GM23338 (cell line): ENCODE measurements around the gene SEC14L1. TPM values are rescaled to one million over a fixed set of nuclear protein-coding genes. Genes with fewer than 3 reads are reported as not detected.

Source experiments
- ATAC-seq: fragments of 200-7000 bp; cut with Tn5 transposase; 3 replicates; pipeline ENCODE4 v1.9.1; 2020
- DNase-seq: peaks from one replicate; pipeline ENCODE4 v3.0.0-alpha.2; 2015; ENCODE audit warnings: low spot score
- H2AFZ ChIP-seq: fragments of 200-600 bp; sonication (generic); 2 replicates; pipeline ENCODE4 v1.8.0; 2016; ENCODE audit warnings: antibody characterized with exemption, mild to moderate bottlenecking, moderate library complexity
- H3F3A ChIP-seq: fragments of 200-600 bp; sonication (generic); replicated peaks from 2 replicates; pipeline ENCODE4 v1.8.0; 2017; ENCODE audit warnings: antibody characterized with exemption, mixed run types, low read depth
- H3K27ac ChIP-seq: fragments of 200-600 bp; sonication (generic); 2 replicates; pipeline ENCODE4 v1.6.1; 2016; ENCODE audit warnings: low read depth
- H3K27me3 ChIP-seq: fragments of 200-600 bp; sonication (generic); 2 replicates; pipeline ENCODE4 v1.8.0; 2016; ENCODE audit warnings: mild to moderate bottlenecking, mixed run types, moderate library complexity; ENCODE audit not compliant: insufficient read depth
- H3K36me3 ChIP-seq: fragments of 200-600 bp; sonication (generic); 2 replicates; pipeline ENCODE4 v1.8.0; 2016; ENCODE audit warnings: mild to moderate bottlenecking; ENCODE audit not compliant: insufficient read depth
- H3K4me1 ChIP-seq: fragments of 200-600 bp; sonication (generic); 2 replicates; pipeline ENCODE4 v1.8.0; 2016; ENCODE audit warnings: mild to moderate bottlenecking, moderate library complexity; ENCODE audit not compliant: insufficient read depth
- H3K4me2 ChIP-seq: fragments of 200-600 bp; sonication (generic); 2 replicates; pipeline ENCODE4 v1.7.1; 2017; ENCODE audit warnings: mixed run types
- H3K4me3 ChIP-seq: fragments of 200-600 bp; sonication (generic); 2 replicates; pipeline ENCODE4 v1.6.1; 2016; ENCODE audit warnings: mixed run types
- H3K79me2 ChIP-seq: fragments of 200-600 bp; sonication (generic); replicated peaks from 2 replicates; pipeline ENCODE4 v1.8.0; 2017; ENCODE audit warnings: mild to moderate bottlenecking; ENCODE audit not compliant: insufficient read depth
- H3K9me2 ChIP-seq: fragments of 200-600 bp; sonication (generic); 2 replicates; pipeline ENCODE4 v1.8.0; 2017; ENCODE audit not compliant: insufficient read depth
- H4K20me1 ChIP-seq: fragments of 200-600 bp; sonication (generic); replicated peaks from 2 replicates; pipeline ENCODE4 v1.8.0; 2017; ENCODE audit warnings: mild to moderate bottlenecking; ENCODE audit not compliant: insufficient read depth
- H3K27ac Mint-ChIP-seq: 2 replicates; pipeline ENCODE4 v1.8.0; 2020; ENCODE audit warnings: inconsistent platforms, mild to moderate bottlenecking, moderate library complexity, mixed read lengths
- H3K27me3 Mint-ChIP-seq: 3 replicates; pipeline ENCODE4 v1.8.0; 2022; ENCODE audit warnings: low read depth, mild to moderate bottlenecking, moderate library complexity, mixed read lengths, inconsistent platforms; ENCODE audit not compliant: insufficient read depth, poor library complexity
- H3K36me3 Mint-ChIP-seq: 3 replicates; pipeline ENCODE4 v1.8.0; 2021; ENCODE audit warnings: low read depth, mild to moderate bottlenecking, inconsistent platforms, moderate library complexity, mixed read lengths
- H3K4me1 Mint-ChIP-seq: 3 replicates; pipeline ENCODE4 v1.8.0; 2020; ENCODE audit warnings: mild to moderate bottlenecking, inconsistent platforms, mixed read lengths
- H3K4me3 Mint-ChIP-seq: 3 replicates; pipeline ENCODE4 v1.8.0; 2021; ENCODE audit warnings: moderate library complexity, mild to moderate bottlenecking, inconsistent platforms, mixed read lengths
- H3K9me3 Mint-ChIP-seq: 3 replicates; pipeline ENCODE4 v1.8.0; 2020; ENCODE audit warnings: moderate library complexity, mild to moderate bottlenecking, inconsistent platforms, mixed read lengths
- CREB1 ChIP-seq: fragments of 250-450 bp; sonication (Bioruptor Pico); IDR thresholded peaks from 2 replicates; pipeline ENCODE4 v1.5.0; 2020; ENCODE audit warnings: low read depth, mild to moderate bottlenecking, moderate library complexity
- EZH2 ChIP-seq: fragments of 200-600 bp; sonication (generic); IDR thresholded peaks from one replicate; pipeline ENCODE4 v1.8.0; 2017; ENCODE audit warnings: antibody characterized with exemption, mild to moderate bottlenecking, low read depth; ENCODE audit not compliant: unreplicated experiment
- EZH2phosphoT487 ChIP-seq: fragments of 200-600 bp; sonication (generic); IDR thresholded peaks from one replicate; pipeline ENCODE4 v1.8.1; 2018; ENCODE audit warnings: antibody characterized with exemption; ENCODE audit not compliant: unreplicated experiment
- NANOG ChIP-seq: IDR thresholded peaks from 2 replicates; pipeline ENCODE4 v1.6.1; 2016; ENCODE audit warnings: antibody characterized with exemption, borderline replicate concordance
- POLR2AphosphoS5 ChIP-seq: IDR thresholded peaks from 2 replicates; pipeline ENCODE4 v1.6.1; 2016; ENCODE audit warnings: antibody characterized with exemption, low read depth
- STAT1 ChIP-seq: IDR thresholded peaks from one replicate; pipeline ENCODE4 v1.6.1; 2016; ENCODE audit warnings: antibody characterized with exemption; ENCODE audit not compliant: unreplicated experiment
- polyA plus RNA-seq: library from polyadenylated mRNA; unstranded; fragments of >200 nt; fragmentation: Nextera tagmentation; extraction: Ambion mirVana; gene quantifications from 2 replicates; pipeline ENCODE4 v1.2.1, GENCODE V29; 2016
- total RNA-seq: library from RNA; depleted of rRNA; stranded (reverse); fragments of >200 nt; shearing (Covaris generic); gene quantifications from 2 replicates; pipeline ENCODE4 v1.2.3, GENCODE V29; 2014
- TF ChIP-seq, protein P1 (sequence below): IDR thresholded peaks from one replicate; pipeline ENCODE4 v1.6.1; 2018; ENCODE audit warnings: antibody characterized with exemption; ENCODE audit not compliant: unreplicated experiment
- TF ChIP-seq, protein P2 (sequence below): fragments of 250-450 bp; sonication (Bioruptor Pico); IDR thresholded peaks from 2 replicates; pipeline ENCODE4 v1.5.0; 2020; ENCODE audit warnings: mild to moderate bottlenecking, moderate library complexity
- TF ChIP-seq, protein P3 (sequence below): IDR thresholded peaks from 2 replicates; pipeline ENCODE4 v1.6.1; 2016; ENCODE audit warnings: antibody characterized with exemption

Gene SEC14L1
- total and polyA plus RNA-seq, 2 experiments from 2014 or later: 26.8 to 54.8 TPM

DNA sequence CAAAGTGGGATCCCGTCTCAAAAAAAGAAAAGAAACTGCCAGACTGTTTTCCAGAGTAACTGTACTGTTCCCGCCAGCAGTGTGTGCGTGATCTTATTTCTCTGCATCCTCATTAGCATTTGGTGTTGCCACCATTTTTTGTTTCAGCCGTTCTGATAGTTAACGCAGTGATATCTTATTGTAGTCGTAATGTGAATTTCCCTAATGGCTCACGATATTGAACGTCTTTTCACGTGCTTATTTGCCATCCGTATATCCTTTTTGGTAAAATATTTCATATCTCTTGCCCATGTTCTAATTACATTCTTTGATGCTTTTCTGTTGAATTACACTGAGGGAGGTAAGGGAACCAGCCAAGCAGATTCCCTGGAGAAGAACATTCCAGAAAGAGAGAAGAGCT lies 92.4 kb downstream of the SEC14L1 start (continued):
- TF ChIP-seq, protein P1, sequence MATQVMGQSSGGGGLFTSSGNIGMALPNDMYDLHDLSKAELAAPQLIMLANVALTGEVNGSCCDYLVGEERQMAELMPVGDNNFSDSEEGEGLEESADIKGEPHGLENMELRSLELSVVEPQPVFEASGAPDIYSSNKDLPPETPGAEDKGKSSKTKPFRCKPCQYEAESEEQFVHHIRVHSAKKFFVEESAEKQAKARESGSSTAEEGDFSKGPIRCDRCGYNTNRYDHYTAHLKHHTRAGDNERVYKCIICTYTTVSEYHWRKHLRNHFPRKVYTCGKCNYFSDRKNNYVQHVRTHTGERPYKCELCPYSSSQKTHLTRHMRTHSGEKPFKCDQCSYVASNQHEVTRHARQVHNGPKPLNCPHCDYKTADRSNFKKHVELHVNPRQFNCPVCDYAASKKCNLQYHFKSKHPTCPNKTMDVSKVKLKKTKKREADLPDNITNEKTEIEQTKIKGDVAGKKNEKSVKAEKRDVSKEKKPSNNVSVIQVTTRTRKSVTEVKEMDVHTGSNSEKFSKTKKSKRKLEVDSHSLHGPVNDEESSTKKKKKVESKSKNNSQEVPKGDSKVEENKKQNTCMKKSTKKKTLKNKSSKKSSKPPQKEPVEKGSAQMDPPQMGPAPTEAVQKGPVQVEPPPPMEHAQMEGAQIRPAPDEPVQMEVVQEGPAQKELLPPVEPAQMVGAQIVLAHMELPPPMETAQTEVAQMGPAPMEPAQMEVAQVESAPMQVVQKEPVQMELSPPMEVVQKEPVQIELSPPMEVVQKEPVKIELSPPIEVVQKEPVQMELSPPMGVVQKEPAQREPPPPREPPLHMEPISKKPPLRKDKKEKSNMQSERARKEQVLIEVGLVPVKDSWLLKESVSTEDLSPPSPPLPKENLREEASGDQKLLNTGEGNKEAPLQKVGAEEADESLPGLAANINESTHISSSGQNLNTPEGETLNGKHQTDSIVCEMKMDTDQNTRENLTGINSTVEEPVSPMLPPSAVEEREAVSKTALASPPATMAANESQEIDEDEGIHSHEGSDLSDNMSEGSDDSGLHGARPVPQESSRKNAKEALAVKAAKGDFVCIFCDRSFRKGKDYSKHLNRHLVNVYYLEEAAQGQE: no peak
- TF ChIP-seq NANOG (no peak), STAT1 (no peak), CREB1 (CRISPR knock-in tag) (no peak)

DNA sequence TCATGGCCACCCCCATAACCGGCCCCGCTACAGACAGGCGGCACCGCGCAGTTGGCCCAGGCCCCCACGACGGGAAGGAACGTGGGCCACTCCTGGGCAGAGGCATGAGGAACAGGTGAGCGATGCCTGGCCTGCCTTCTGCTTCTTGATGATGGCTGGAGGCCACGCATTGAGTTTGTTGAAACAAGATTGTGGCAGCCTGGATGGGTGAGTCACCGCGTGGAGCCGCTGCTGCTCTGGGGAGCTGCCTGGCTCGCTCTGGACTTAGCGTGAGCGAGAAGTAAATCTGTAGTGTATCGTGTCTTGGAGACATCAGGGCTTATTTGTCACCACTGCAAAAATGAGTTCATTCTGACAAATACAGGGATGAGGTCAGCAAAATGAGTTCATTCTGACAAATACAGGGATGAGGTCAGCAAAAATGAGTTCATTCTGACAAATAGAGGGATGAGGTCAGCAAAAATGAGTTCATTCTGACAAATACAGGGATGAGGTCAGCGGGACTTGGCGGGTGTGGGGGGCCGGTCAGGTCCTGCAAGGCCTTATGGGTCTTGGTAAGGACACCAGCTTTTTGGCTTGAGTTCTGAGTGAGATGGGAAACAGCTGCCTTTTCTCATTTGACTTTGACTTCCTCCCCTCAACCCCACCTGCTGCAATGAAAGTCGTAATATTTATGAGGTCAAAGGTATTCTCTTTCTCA lies 93.0 kb downstream of the SEC14L1 start:
- no peak overlapping the region for H2AFZ ChIP-seq
- Mint-ChIP-seq H3K36me3 (no peaks in the 10 kb centered on the region; the same call in 2 of the 3 replicates), H3K4me3 (no peak overlapping the region), H3K4me1 (peaks cover 17% of the 10 kb centered on the region), H3K9me3 (no peaks in the 10 kb centered on the region; the same call in 2 of the 3 replicates), H3K27ac (no peak overlapping the region), H3K27me3 (peaks cover 5% of the 10 kb centered on the region)
- no peaks in the 10 kb centered on the region for H3K9me2 ChIP-seq
- no peaks in the 10 kb centered on the region for H3K79me2 ChIP-seq
- H3K4me1 ChIP-seq: 0 out of 2 replicates have a peak, but pooled peaks cover 8% of the 10 kb centered on the region
- no peaks in the 10 kb centered on the region for H3K27me3 ChIP-seq
- H3K4me3 ChIP-seq: no peak overlapping the region
- H3K27ac ChIP-seq: no peak overlapping the region
- DNase-seq (no peak), ATAC-seq (no peak)
- no peaks in the 10 kb centered on the region for H3K36me3 ChIP-seq
- H3F3A ChIP-seq: no peaks in the 10 kb centered on the region
- no peak overlapping the region for H3K4me2 ChIP-seq
- H4K20me1 ChIP-seq: no peaks in the 10 kb centered on the region
- no peak for TF ChIP-seq STAT1
- no peak for TF ChIP-seq EZH2
- TF ChIP-seq, protein P2, sequence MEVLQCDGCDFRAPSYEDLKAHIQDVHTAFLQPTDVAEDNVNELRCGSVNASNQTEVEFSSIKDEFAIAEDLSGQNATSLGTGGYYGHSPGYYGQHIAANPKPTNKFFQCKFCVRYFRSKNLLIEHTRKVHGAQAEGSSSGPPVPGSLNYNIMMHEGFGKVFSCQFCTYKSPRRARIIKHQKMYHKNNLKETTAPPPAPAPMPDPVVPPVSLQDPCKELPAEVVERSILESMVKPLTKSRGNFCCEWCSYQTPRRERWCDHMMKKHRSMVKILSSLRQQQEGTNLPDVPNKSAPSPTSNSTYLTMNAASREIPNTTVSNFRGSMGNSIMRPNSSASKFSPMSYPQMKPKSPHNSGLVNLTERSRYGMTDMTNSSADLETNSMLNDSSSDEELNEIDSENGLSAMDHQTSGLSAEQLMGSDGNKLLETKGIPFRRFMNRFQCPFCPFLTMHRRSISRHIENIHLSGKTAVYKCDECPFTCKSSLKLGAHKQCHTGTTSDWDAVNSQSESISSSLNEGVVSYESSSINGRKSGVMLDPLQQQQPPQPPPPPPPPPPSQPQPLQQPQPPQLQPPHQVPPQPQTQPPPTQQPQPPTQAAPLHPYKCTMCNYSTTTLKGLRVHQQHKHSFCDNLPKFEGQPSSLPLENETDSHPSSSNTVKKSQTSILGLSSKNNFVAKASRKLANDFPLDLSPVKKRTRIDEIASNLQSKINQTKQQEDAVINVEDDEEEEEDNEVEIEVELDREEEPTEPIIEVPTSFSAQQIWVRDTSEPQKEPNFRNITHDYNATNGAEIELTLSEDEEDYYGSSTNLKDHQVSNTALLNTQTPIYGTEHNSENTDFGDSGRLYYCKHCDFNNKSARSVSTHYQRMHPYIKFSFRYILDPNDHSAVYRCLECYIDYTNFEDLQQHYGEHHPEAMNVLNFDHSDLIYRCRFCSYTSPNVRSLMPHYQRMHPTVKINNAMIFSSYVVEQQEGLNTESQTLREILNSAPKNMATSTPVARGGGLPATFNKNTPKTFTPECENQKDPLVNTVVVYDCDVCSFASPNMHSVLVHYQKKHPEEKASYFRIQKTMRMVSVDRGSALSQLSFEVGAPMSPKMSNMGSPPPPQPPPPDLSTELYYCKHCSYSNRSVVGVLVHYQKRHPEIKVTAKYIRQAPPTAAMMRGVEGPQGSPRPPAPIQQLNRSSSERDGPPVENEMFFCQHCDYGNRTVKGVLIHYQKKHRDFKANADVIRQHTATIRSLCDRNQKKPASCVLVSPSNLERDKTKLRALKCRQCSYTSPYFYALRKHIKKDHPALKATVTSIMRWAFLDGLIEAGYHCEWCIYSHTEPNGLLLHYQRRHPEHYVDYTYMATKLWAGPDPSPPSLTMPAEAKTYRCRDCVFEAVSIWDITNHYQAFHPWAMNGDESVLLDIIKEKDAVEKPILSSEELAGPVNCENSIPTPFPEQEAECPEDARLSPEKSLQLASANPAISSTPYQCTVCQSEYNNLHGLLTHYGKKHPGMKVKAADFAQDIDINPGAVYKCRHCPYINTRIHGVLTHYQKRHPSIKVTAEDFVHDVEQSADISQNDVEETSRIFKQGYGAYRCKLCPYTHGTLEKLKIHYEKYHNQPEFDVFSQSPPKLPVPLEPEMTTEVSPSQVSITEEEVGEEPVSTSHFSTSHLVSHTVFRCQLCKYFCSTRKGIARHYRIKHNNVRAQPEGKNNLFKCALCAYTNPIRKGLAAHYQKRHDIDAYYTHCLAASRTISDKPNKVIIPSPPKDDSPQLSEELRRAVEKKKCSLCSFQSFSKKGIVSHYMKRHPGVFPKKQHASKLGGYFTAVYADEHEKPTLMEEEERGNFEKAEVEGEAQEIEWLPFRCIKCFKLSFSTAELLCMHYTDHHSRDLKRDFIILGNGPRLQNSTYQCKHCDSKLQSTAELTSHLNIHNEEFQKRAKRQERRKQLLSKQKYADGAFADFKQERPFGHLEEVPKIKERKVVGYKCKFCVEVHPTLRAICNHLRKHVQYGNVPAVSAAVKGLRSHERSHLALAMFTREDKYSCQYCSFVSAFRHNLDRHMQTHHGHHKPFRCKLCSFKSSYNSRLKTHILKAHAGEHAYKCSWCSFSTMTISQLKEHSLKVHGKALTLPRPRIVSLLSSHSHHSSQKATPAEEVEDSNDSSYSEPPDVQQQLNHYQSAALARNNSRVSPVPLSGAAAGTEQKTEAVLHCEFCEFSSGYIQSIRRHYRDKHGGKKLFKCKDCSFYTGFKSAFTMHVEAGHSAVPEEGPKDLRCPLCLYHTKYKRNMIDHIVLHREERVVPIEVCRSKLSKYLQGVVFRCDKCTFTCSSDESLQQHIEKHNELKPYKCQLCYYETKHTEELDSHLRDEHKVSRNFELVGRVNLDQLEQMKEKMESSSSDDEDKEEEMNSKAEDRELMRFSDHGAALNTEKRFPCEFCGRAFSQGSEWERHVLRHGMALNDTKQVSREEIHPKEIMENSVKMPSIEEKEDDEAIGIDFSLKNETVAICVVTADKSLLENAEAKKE (CRISPR knock-in tag): no peak
- TF ChIP-seq POLR2AphosphoS5: no peak
- no peak for TF ChIP-seq EZH2phosphoT487
- TF ChIP-seq, protein P1: no peak
- no peak for TF ChIP-seq NANOG
- TF ChIP-seq, protein P3, sequence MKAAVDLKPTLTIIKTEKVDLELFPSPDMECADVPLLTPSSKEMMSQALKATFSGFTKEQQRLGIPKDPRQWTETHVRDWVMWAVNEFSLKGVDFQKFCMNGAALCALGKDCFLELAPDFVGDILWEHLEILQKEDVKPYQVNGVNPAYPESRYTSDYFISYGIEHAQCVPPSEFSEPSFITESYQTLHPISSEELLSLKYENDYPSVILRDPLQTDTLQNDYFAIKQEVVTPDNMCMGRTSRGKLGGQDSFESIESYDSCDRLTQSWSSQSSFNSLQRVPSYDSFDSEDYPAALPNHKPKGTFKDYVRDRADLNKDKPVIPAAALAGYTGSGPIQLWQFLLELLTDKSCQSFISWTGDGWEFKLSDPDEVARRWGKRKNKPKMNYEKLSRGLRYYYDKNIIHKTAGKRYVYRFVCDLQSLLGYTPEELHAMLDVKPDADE: no peak
